Erythroblast (primary cell): ENCODE data around the gene RAB30.

Experiments used
- GATA1 ChIP-seq: IDR thresholded peaks from 2 replicates; pipeline ENCODE4 v1.6.1; 2011; ENCODE audit warnings: low read depth, mild to moderate bottlenecking, control low read depth, low read length, moderate library complexity
- POLR2A ChIP-seq: IDR thresholded peaks from 2 replicates; pipeline ENCODE4 v1.6.1; 2011; ENCODE audit warnings: mild to moderate bottlenecking, low read length

DNA sequence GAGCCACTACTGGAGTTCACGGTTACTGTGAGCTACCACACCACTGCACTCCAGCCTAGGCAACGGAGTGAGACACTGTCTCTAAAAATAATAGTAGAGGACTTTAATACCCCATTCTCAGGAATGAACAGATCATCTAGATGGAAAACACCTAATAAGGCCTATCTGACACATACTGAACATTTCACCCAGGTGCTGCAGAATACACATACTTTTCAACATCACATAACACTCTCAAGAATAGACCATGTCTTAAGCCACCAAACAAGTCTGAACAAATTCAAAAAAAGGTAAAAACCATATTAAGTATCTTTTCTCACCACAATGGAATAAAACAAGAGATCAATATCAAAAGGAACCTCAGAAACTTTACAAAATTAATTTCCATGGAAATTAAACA, 132.2 kb downstream of the RAB30 start:
- no peak for TF ChIP-seq POLR2A
- TF ChIP-seq GATA1, result no peak
